ENCODE measurements around the gene MUCL3. TPM values are rescaled to one million over a fixed set of nuclear protein-coding genes. Genes with fewer than 3 reads are reported as not detected.
A peak's percentile ranks its signal among the peaks of the same experiment; 100 is the strongest.
"Not testable (repeated sequence)": the region's sequence is repeated elsewhere in the genome, so short reads cannot be mapped to it uniquely, and the experiment has no call there.

Gene MUCL3
- total RNA-seq, 1 donor from 2014 or later, result not detected

- H3K4me3 ChIP-seq (ENCODE audit: low read length in 3 of 3); H3K27ac ChIP-seq (ENCODE audit: low read depth, low read length); H3K9me3 ChIP-seq (ENCODE audit: control insufficient read depth in 3 of 3, low read length in 3 of 3): not testable (repeated sequence)
Measured at GRCh38 chr6:30969171-30969570, 28.4 kb downstream of the MUCL3 start.

GRCh38 chr6:30970946-30971345, 30.2 kb downstream of the MUCL3 start:
- no peak overlapping the region for H3K4me3 ChIP-seq (ENCODE audit: low read length in 3 of 3)
- no peak overlapping the region for H3K9ac ChIP-seq (ENCODE audit: low read depth in 1 of 3, low read length in 3 of 3)
- H3K9me3 ChIP-seq (ENCODE audit: control insufficient read depth in 3 of 3, low read length in 3 of 3), result no peaks in the 10 kb centered on the region
- no peaks in the 10 kb centered on the region for H3K36me3 ChIP-seq (ENCODE audit: control insufficient read depth in 3 of 3, insufficient read depth in 3 of 3, low read length in 3 of 3)
- H3K27ac ChIP-seq (ENCODE audit: low read depth, low read length), result no peak overlapping the region
- H3K27me3 ChIP-seq (ENCODE audit: control insufficient read depth in 3 of 3, insufficient read depth in 3 of 3, low read length in 3 of 3), result peaks cover 0 to 10% (median 0%) of the 10 kb centered on the region in 3 donors
- H3K4me1 ChIP-seq (ENCODE audit: control insufficient read depth in 3 of 3, insufficient read depth in 3 of 3, low read length in 3 of 3), result no peaks in the 10 kb centered on the region

More at GRCh38 chr6:30969171-30969570, 28.4 kb downstream of the MUCL3 start:
- H3K4me1 ChIP-seq (ENCODE audit: control insufficient read depth in 3 of 3, insufficient read depth in 3 of 3, low read length in 3 of 3); H3K27me3 ChIP-seq (ENCODE audit: control insufficient read depth in 3 of 3, insufficient read depth in 3 of 3, low read length in 3 of 3); H3K36me3 ChIP-seq (ENCODE audit: control insufficient read depth in 3 of 3, insufficient read depth in 3 of 3, low read length in 3 of 3); H3K9ac ChIP-seq (ENCODE audit: low read depth in 1 of 3, low read length in 3 of 3): not testable (repeated sequence)

DNA sequence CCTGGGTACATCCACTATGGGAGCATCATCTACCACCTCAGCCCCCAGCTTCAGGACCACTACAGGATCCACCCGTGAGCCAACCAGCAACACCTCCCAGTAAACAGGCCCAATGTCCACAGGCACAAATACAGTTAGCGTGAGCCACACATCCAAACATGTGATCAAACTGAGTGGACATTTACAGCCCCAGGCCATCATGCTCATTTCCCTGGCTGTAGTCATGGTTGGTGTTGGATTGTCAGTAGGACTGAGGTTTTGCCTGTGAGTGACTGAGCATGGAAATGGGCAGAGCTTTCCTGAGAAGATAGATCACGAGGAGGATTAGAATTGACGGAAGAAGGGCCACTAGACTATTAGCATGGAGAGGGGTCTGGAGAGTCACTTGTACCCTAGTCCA, 32.0 kb downstream of the MUCL3 start:
- Histone ChIP-seq H3K27ac (ENCODE audit: low read depth, low read length) (no peak overlapping the region), H3K27me3 (ENCODE audit: control insufficient read depth in 3 of 3, insufficient read depth in 3 of 3, low read length in 3 of 3) (peaks cover 0 to 10% (median 0%) of the 10 kb centered on the region in 3 donors), H3K4me1 (ENCODE audit: control insufficient read depth in 3 of 3, insufficient read depth in 3 of 3, low read length in 3 of 3) (no peaks in the 10 kb centered on the region), H3K36me3 (ENCODE audit: control insufficient read depth in 3 of 3, insufficient read depth in 3 of 3, low read length in 3 of 3) (no peaks in the 10 kb centered on the region), H3K4me3 (ENCODE audit: low read length in 3 of 3) (no peak overlapping the region), H3K9ac (ENCODE audit: low read depth in 1 of 3, low read length in 3 of 3) (no peak overlapping the region), H3K9me3 (ENCODE audit: control insufficient read depth in 3 of 3, low read length in 3 of 3) (no peaks in the 10 kb centered on the region)

DNA sequence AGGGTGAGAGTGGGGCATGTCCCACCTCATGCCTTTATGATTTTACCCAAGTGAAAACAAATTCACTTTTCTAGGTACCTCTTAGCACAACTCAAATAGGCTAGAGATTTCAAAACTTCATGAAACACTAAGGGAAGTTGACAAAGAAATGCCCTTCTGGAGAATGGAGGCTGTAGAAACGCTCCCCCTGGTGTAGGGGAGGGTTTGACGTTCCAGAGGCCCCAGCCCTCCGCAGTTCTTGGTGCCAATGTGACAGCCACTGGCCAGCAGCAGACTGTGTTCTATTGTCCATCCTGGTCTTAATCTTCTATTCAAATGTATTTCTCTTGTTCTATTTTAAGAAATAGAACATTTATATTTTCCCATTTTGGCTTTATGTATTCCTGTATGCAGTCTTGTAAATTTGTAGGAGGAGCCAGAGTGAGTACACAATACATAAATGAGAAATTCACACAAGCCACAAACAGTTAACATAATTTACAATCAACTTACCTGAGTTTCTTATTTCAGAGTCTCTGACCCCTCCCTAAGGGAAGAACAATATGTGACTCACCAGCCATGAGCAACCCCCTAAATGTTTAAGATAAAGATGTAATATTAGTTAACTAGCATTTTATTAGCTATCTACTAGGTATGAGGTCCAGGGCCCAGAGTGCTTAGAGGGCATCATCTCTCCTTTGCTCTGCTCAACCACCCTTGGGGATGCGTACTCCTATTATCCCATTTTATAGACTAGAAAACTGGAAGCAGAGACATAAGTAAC, 33.9 kb downstream of the MUCL3 start:
- H3K4me1 ChIP-seq (ENCODE audit: control insufficient read depth in 3 of 3, insufficient read depth in 3 of 3, low read length in 3 of 3), result no peaks in the 10 kb centered on the region
- H3K4me3 ChIP-seq (ENCODE audit: low read length in 3 of 3), result no peak overlapping the region
- H3K36me3 ChIP-seq (ENCODE audit: control insufficient read depth in 3 of 3, insufficient read depth in 3 of 3, low read length in 3 of 3), result no peaks in the 10 kb centered on the region
- peaks cover 0 to 10% (median 0%) of the 10 kb centered on the region in 3 donors for H3K27me3 ChIP-seq (ENCODE audit: control insufficient read depth in 3 of 3, insufficient read depth in 3 of 3, low read length in 3 of 3)
- no peak overlapping the region for H3K9ac ChIP-seq (ENCODE audit: low read depth in 1 of 3, low read length in 3 of 3)
- no peak overlapping the region for H3K27ac ChIP-seq (ENCODE audit: low read depth, low read length)
- no peaks in the 10 kb centered on the region for H3K9me3 ChIP-seq (ENCODE audit: control insufficient read depth in 3 of 3, low read length in 3 of 3)

DNA sequence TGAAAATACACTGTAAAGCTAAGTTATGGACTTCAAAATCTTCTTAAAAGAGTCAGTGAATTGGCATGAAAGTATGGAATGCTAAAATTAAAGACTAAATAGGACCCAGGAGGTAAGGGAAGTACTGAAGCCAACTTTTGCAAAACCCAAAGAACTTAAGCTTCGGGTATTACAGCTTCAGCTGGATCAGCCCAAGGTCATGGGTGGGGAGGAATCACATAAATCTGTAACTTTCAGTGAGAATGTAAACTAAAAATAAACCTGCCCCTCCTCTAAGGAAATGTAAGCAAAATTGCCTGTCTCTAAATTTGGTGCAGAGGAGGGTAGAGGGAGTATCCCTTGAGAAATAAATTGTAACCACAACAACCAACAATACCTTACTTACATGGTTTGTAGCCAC, 38.4 kb downstream of the MUCL3 start:
- peaks cover 7 to 12% (median 10%) of the 10 kb centered on the region in 3 donors for H3K4me1 ChIP-seq (ENCODE audit: control insufficient read depth in 3 of 3, insufficient read depth in 3 of 3, low read length in 3 of 3)
- H3K9ac ChIP-seq (ENCODE audit: low read depth in 1 of 3, low read length in 3 of 3), result no peak overlapping the region
- no peaks in the 10 kb centered on the region for H3K27me3 ChIP-seq (ENCODE audit: control insufficient read depth in 3 of 3, insufficient read depth in 3 of 3, low read length in 3 of 3)
- no peak overlapping the region for H3K27ac ChIP-seq (ENCODE audit: low read depth, low read length)
- no peak overlapping the region for H3K4me3 ChIP-seq (ENCODE audit: low read length in 3 of 3)
- H3K9me3 ChIP-seq (ENCODE audit: control insufficient read depth in 3 of 3, low read length in 3 of 3), result no peaks in the 10 kb centered on the region
- no peaks in the 10 kb centered on the region for H3K36me3 ChIP-seq (ENCODE audit: control insufficient read depth in 3 of 3, insufficient read depth in 3 of 3, low read length in 3 of 3)

DNA sequence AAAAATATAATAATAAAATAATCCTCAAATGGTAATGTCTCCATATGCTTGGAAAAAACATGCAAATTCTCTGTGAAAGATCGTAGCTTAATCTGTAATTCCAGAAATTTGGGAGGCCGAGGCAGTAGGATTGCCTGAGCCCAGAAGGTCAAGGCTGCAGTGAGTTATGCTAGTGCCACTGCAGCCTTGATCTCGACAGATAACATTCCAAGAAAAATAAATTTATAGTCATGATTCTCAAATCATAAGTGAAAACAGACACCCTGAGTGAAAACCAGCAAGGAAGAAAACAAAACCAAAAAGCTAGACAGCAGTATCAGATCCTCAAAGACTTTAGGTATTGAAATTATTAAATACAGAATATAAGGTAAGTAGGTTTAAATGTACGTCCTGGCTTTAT, 38.9 kb downstream of the MUCL3 start:
- H3K9ac ChIP-seq (ENCODE audit: low read depth in 1 of 3, low read length in 3 of 3), result no peak overlapping the region
- no peak overlapping the region for H3K27ac ChIP-seq (ENCODE audit: low read depth, low read length)
- no peaks in the 10 kb centered on the region for H3K36me3 ChIP-seq (ENCODE audit: control insufficient read depth in 3 of 3, insufficient read depth in 3 of 3, low read length in 3 of 3)
- no peaks in the 10 kb centered on the region for H3K27me3 ChIP-seq (ENCODE audit: control insufficient read depth in 3 of 3, insufficient read depth in 3 of 3, low read length in 3 of 3)
- H3K4me3 ChIP-seq (ENCODE audit: low read length in 3 of 3), result no peak overlapping the region
- H3K9me3 ChIP-seq (ENCODE audit: control insufficient read depth in 3 of 3, low read length in 3 of 3), result no peaks in the 10 kb centered on the region
- peaks cover 7 to 12% (median 10%) of the 10 kb centered on the region in 3 donors for H3K4me1 ChIP-seq (ENCODE audit: control insufficient read depth in 3 of 3, insufficient read depth in 3 of 3, low read length in 3 of 3)

GRCh38 chr6:30981942-30982772, 41.4 kb downstream of the MUCL3 start:
- Histone ChIP-seq H3K4me3 (ENCODE audit: low read length in 3 of 3) (peak overlapping the region; percentile 41 to 44 (median 42)), H3K9ac (ENCODE audit: low read depth in 1 of 3, low read length in 3 of 3) (no peak overlapping the region), H3K27me3 (ENCODE audit: control insufficient read depth in 3 of 3, insufficient read depth in 3 of 3, low read length in 3 of 3) (peaks cover under 1 to 2% (median 2%) of the 10 kb centered on the region in 3 donors), H3K27ac (ENCODE audit: low read depth, low read length) (no peak overlapping the region), H3K4me1 (ENCODE audit: control insufficient read depth in 3 of 3, insufficient read depth in 3 of 3, low read length in 3 of 3) (peaks cover 7 to 12% (median 10%) of the 10 kb centered on the region in 3 donors), H3K36me3 (ENCODE audit: control insufficient read depth in 3 of 3, insufficient read depth in 3 of 3, low read length in 3 of 3) (no peaks in the 10 kb centered on the region), H3K9me3 (ENCODE audit: control insufficient read depth in 3 of 3, low read length in 3 of 3) (no peaks in the 10 kb centered on the region)

- Histone ChIP-seq H3K9me3 (ENCODE audit: control insufficient read depth in 3 of 3, low read length in 3 of 3) (no peaks in the 10 kb centered on the region), H3K36me3 (ENCODE audit: control insufficient read depth in 3 of 3, insufficient read depth in 3 of 3, low read length in 3 of 3) (no peaks in the 10 kb centered on the region), H3K4me1 (ENCODE audit: control insufficient read depth in 3 of 3, insufficient read depth in 3 of 3, low read length in 3 of 3) (peaks cover 7 to 12% (median 10%) of the 10 kb centered on the region in 3 donors), H3K27ac (ENCODE audit: low read depth, low read length) (no peak within 1 kb of the TSS), H3K9ac (ENCODE audit: low read depth in 1 of 3, low read length in 3 of 3) (no peak within 1 kb of the TSS), H3K27me3 (ENCODE audit: control insufficient read depth in 3 of 3, insufficient read depth in 3 of 3, low read length in 3 of 3) (peaks cover 2 to 3% (median 2%) of the 10 kb centered on the region in 3 donors), H3K4me3 (ENCODE audit: low read length in 3 of 3) (peak within 1 kb of the TSS in 2 of 3 donors; percentile 41 to 44)
Measured at GRCh38 chr6:30983439-30983838, 42.7 kb downstream of the MUCL3 start, which contains the start of gene MUC21. TSS of gene MUC21 (plus strand) at chr6:30983718. CDS start at chr6:30983959, 241 bp downstream.

GRCh38 chr6:30985490-30985889, 44.7 kb downstream of the MUCL3 start:
- Histone ChIP-seq H3K27me3 (ENCODE audit: control insufficient read depth in 3 of 3, insufficient read depth in 3 of 3, low read length in 3 of 3) (peaks cover 2 to 3% (median 2%) of the 10 kb centered on the region in 3 donors), H3K4me1 (ENCODE audit: control insufficient read depth in 3 of 3, insufficient read depth in 3 of 3, low read length in 3 of 3) (peaks cover 8 to 12% (median 10%) of the 10 kb centered on the region in 3 donors)

GRCh38 chr6:30987304-30987703, 46.5 kb downstream of the MUCL3 start:
- no peak overlapping the region for H3K4me3 ChIP-seq (ENCODE audit: low read length in 3 of 3)
- peaks cover 2 to 3% (median 2%) of the 10 kb centered on the region in 3 donors for H3K27me3 ChIP-seq (ENCODE audit: control insufficient read depth in 3 of 3, insufficient read depth in 3 of 3, low read length in 3 of 3)
- no peak overlapping the region for H3K9ac ChIP-seq (ENCODE audit: low read depth in 1 of 3, low read length in 3 of 3)
- H3K27ac ChIP-seq (ENCODE audit: low read depth, low read length), result no peak overlapping the region
- H3K36me3 ChIP-seq (ENCODE audit: control insufficient read depth in 3 of 3, insufficient read depth in 3 of 3, low read length in 3 of 3), result no peaks in the 10 kb centered on the region
- H3K9me3 ChIP-seq (ENCODE audit: control insufficient read depth in 3 of 3, low read length in 3 of 3), result no peaks in the 10 kb centered on the region
- peaks cover 4 to 6% (median 5%) of the 10 kb centered on the region in 3 donors for H3K4me1 ChIP-seq (ENCODE audit: control insufficient read depth in 3 of 3, insufficient read depth in 3 of 3, low read length in 3 of 3)

More at GRCh38 chr6:30985490-30985889, 44.7 kb downstream of the MUCL3 start:
- H3K9me3 ChIP-seq (ENCODE audit: control insufficient read depth in 3 of 3, low read length in 3 of 3), result no peaks in the 10 kb centered on the region
- H3K4me3 ChIP-seq (ENCODE audit: low read length in 3 of 3), result no peak overlapping the region
- no peak overlapping the region for H3K9ac ChIP-seq (ENCODE audit: low read depth in 1 of 3, low read length in 3 of 3)
- no peak overlapping the region for H3K27ac ChIP-seq (ENCODE audit: low read depth, low read length)
- no peaks in the 10 kb centered on the region for H3K36me3 ChIP-seq (ENCODE audit: control insufficient read depth in 3 of 3, insufficient read depth in 3 of 3, low read length in 3 of 3)
